Endodermal cell (in vitro differentiated cells): ENCODE measurements around the gene MAP3K9. TPM values are rescaled to one million over a fixed set of nuclear protein-coding genes. Genes with fewer than 3 reads are reported as not detected.

Experiments
- DNase-seq: peaks from one replicate; pipeline ENCODE4 v3.0.0-alpha.2; 2017
- H3K27ac ChIP-seq: 2 replicates; pipeline ENCODE4 v1.5.1; 2013; ENCODE audit warnings: mild to moderate bottlenecking, low read depth, low read length, moderate library complexity
- H3K27me3 ChIP-seq: 2 replicates; pipeline ENCODE4 v1.6.1; 2013; ENCODE audit warnings: mild to moderate bottlenecking, low read length, moderate library complexity; ENCODE audit not compliant: insufficient read depth, control insufficient read depth, poor library complexity, severe bottlenecking
- H3K36me3 ChIP-seq: 2 replicates; pipeline ENCODE4 v1.7.0; 2013; ENCODE audit warnings: mild to moderate bottlenecking, low read length, moderate library complexity; ENCODE audit not compliant: control insufficient read depth, insufficient read depth
- H3K4me1 ChIP-seq: one replicate; pipeline ENCODE4 v1.7.0; 2013; ENCODE audit warnings: low read length; ENCODE audit not compliant: control insufficient read depth, insufficient read depth
- H3K4me3 ChIP-seq: 2 replicates; pipeline ENCODE4 v1.5.1; 2013; ENCODE audit warnings: mild to moderate bottlenecking, low read length, moderate library complexity
- H3K9ac ChIP-seq: 2 replicates; pipeline ENCODE4 v1.6.1; 2013; ENCODE audit warnings: mild to moderate bottlenecking, low read length, moderate library complexity; ENCODE audit not compliant: poor library complexity, severe bottlenecking; ENCODE audit errors: extremely low read depth
- H3K9me3 ChIP-seq: 2 replicates; pipeline ENCODE4 v1.6.1; 2013; ENCODE audit warnings: mild to moderate bottlenecking, low read length, moderate library complexity; ENCODE audit not compliant: control insufficient read depth
- H3K27ac Mint-ChIP-seq: 2 replicates; pipeline ENCODE4 v1.8.0; 2020; ENCODE audit warnings: mixed read lengths
- H3K27me3 Mint-ChIP-seq: 2 replicates; pipeline ENCODE4 v1.8.0; 2021; ENCODE audit warnings: mild to moderate bottlenecking, mixed read lengths; ENCODE audit not compliant: insufficient read depth
- H3K36me3 Mint-ChIP-seq: 2 replicates; pipeline ENCODE4 v1.8.0; 2020; ENCODE audit warnings: low read depth, mixed read lengths
- H3K4me1 Mint-ChIP-seq: 2 replicates; pipeline ENCODE4 v1.8.0; 2020; ENCODE audit warnings: mixed read lengths
- H3K4me3 Mint-ChIP-seq: 2 replicates; pipeline ENCODE4 v1.8.0; 2020; ENCODE audit warnings: mild to moderate bottlenecking, moderate library complexity, mixed read lengths
- H3K9me3 Mint-ChIP-seq: 2 replicates; pipeline ENCODE4 v1.8.0; 2020; ENCODE audit warnings: mild to moderate bottlenecking, mixed read lengths
- CTCF ChIP-seq: fragments of 200-600 bp; sonication (generic); conservative IDR thresholded peaks from 2 replicates; pipeline ENCODE4 v1.5.0; 2021; ENCODE audit warnings: antibody characterized with exemption, mild to moderate bottlenecking
- WGBS, 2 experiments: methylation state at CpG; one replicate each; pipeline versions ENCODE4 v1.1.5 to v1.1.7; 2013; ENCODE audit warnings: missing lambda C conversion rate in 2 of 2, mixed read lengths in 1 of 2; ENCODE audit not compliant: insufficient coverage in 1 of 2, insufficient read length in 1 of 2; 5-methylcytosine and 5-hydroxymethylcytosine counted together
- total RNA-seq, 2 donors: library from RNA; stranded (reverse); fragmentation: NEBNext Ultra II Directional in 1 of 2; extraction: Animal tissue kit (Norgen Biotek cat#: 25700) in 1 of 2; gene quantifications; 2 replicates in 1 of 2; 3 replicates in 1 of 2; pipeline ENCODE4 v1.2.1, GENCODE V29; 2021

The MAP3K9 gene
- total RNA-seq, 2 donors from 2014 or later: 34.1 to 38.5 TPM

- Histone ChIP-seq H3K27me3 (no peaks in the 10 kb centered on the region), H3K9me3 (no peaks in the 10 kb centered on the region), H3K4me3 (peak overlapping the region; percentile 85), H3K36me3 (peaks cover 28% of the 10 kb centered on the region), H3K9ac (peak overlapping the region; percentile 16), H3K27ac (no peak overlapping the region), H3K4me1 (no peaks in the 10 kb centered on the region)
- 3 to 10% methylated on average over 4 to 5 of the region's 6 CpGs for WGBS, 2 experiments
- Mint-ChIP-seq H3K36me3 (peaks cover 14% of the 10 kb centered on the region), H3K27ac (peak overlapping the region; percentile 58), H3K4me3 (no peak overlapping the region), H3K4me1 (peaks cover 19% of the 10 kb centered on the region), H3K27me3 (no peaks in the 10 kb centered on the region), H3K9me3 (peaks cover 3% of the 10 kb centered on the region)
- no peak for TF ChIP-seq CTCF
- no peak for DNase-seq
Measured at GRCh38 chr14:70807898-70808415, 1.4 kb downstream of the MAP3K9 start.

GRCh38 chr14:70804556-70805162 is 4.7 kb downstream of the MAP3K9 start:
- TF ChIP-seq CTCF: no peak
- no peaks in the 10 kb centered on the region for H3K4me1 ChIP-seq
- no peaks in the 10 kb centered on the region for H3K27me3 Mint-ChIP-seq
- peaks cover 3% of the 10 kb centered on the region for H3K9me3 Mint-ChIP-seq
- H3K27ac ChIP-seq: no peak overlapping the region
- H3K4me3 Mint-ChIP-seq: no peak overlapping the region
- no peak for DNase-seq
- H3K9ac ChIP-seq: no peak overlapping the region
- H3K4me3 ChIP-seq: no peak overlapping the region
- H3K36me3 ChIP-seq: peaks cover 60% of the 10 kb centered on the region
- whole genome bisulfite sequencing, 2 experiments: 83 to 100% methylated on average over 1 of the region's 1 CpG
- H3K27ac Mint-ChIP-seq: no peak overlapping the region
- peaks cover 27% of the 10 kb centered on the region for H3K4me1 Mint-ChIP-seq
- no peaks in the 10 kb centered on the region for H3K9me3 ChIP-seq
- H3K27me3 ChIP-seq: no peaks in the 10 kb centered on the region
- H3K36me3 Mint-ChIP-seq: peaks cover 44% of the 10 kb centered on the region

- Histone ChIP-seq H3K27ac (no peak overlapping the region), H3K4me3 (no peak overlapping the region), H3K9ac (no peak overlapping the region), H3K36me3 (peaks cover 68% of the 10 kb centered on the region), H3K9me3 (no peaks in the 10 kb centered on the region), H3K27me3 (no peaks in the 10 kb centered on the region), H3K4me1 (no peaks in the 10 kb centered on the region)
- Mint-ChIP-seq H3K4me3 (no peak overlapping the region), H3K36me3 (peaks cover 54% of the 10 kb centered on the region), H3K4me1 (peaks cover 27% of the 10 kb centered on the region), H3K27me3 (no peaks in the 10 kb centered on the region), H3K27ac (no peak overlapping the region), H3K9me3 (peaks cover 3% of the 10 kb centered on the region)
- 94 to 96% methylated on average over 3 of the region's 3 CpGs for WGBS, 2 experiments
- no peak for TF ChIP-seq CTCF
- no peak for DNase-seq
Measured at GRCh38 chr14:70803321-70804310, 5.7 kb downstream of the MAP3K9 start.
